ENCODE measurements around the gene TSPAN9.

TSPAN9 gene

DNA sequence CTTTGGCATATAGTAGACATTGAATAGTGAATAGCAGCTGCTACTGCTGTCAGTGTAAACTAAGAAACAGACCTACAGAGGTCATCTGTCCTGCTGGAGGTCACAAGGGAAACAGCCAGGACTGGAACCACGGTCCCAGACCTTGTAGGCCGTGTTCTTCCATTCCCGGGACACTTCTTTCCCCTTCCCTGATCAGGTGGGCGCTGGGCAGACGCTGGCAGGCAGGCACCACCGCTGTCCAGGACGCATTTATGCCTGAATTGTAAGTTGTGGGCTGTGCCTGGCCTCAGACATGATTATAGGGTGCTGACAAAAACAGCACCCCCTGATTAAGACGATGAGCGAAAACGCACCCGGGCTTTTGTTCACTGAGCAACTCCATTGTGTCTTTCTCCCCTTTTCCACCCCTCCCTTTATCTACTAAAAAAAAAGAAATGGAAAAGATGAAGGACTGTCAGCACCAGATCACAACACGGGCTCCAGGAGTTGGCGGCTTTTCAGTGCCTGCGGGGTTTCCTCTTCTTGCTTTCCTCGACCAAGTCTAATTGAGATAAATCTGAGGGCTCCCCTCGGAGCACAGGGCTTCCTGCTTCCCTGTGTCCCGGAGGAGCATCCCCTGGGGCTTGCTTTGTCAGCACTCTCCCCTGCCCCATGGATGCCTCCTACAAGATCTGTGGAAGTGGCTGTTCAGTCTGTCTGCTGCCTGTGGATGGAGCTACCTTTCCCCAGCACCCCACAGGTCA is 80.6 kb downstream of the TSPAN9 start:
- Histone ChIP-seq H3K4me1 (peaks cover 0 to 25% (median 18%) of the 10 kb centered on the region in 10 experiments; a peak in 15 of 20 replicates), H3K27me3 (no peaks in the 10 kb centered on the region; a peak in 1 of 22 replicates)

DNA sequence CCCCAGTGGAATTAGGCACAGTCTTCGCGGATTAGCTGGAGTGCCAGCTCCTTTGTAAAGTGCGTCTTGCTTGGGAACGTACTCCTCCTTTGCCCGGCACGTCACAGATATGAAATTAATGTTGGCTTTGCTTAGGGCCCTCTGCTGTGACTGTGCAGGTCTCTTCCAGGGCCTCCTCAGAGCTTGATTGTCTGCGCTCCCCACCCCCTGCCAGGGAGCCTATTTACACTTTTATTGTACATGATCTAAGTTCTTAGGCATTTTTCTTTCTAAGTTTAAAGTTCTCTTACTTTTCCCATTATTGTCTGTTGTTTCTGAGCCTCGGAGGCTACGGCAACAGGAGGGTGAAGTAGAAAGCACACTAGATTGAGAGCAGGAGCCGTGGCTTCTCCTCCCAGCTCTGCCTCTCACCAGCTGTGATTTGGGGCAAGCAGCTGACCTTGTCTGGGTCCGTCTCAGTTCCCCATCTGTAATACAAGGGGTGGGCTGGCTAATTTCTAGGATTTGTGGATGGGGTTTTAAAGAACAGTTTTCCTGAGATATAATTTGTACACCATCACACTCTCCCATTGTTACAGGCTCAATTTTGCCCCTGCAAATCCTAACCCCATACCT is 81.8 kb downstream of the TSPAN9 start:
- no peak overlapping the region for H3K4me2 ChIP-seq
- peaks cover 0 to 27% (median 17%) of the 10 kb centered on the region in 10 experiments; a peak in 14 of 20 replicates for H3K4me1 ChIP-seq
- H3K4me3 ChIP-seq: no peak overlapping the region
- H3K9ac ChIP-seq: no peak overlapping the region
- H3K36me3 ChIP-seq: 0 out of 22 replicates have a peak, but pooled peaks cover 0 to 14% (median 0%) of the 10 kb centered on the region in 11 experiments
- H3K27ac ChIP-seq: no peak overlapping the region
- peaks cover 11 to 23% (median 17%) of the 10 kb centered on the region in 11 experiments for H3K9me3 ChIP-seq (replicated peaks in 1 of 11)
- no peak for TF ChIP-seq Cebpa-rat (IDR thresholded peaks at IDR 0.05)
- H4K20me1 ChIP-seq: peaks cover 0 to 17% (median 0%) of the 10 kb centered on the region in 11 experiments; a peak in 1 of 22 replicates
- H3K27me3 ChIP-seq: no peaks in the 10 kb centered on the region

More for the DNA sequence above, 80.6 kb downstream of the TSPAN9 start:
- H3K4me2 ChIP-seq: peak overlapping the region in 1 of 11 experiments; percentile 26; a peak in 1 of 22 replicates
- H4K20me1 ChIP-seq: peaks cover 0 to 12% (median 0%) of the 10 kb centered on the region in 11 experiments; a peak in 1 of 22 replicates
- no peak overlapping the region for H3K9ac ChIP-seq
- no peak for TF ChIP-seq Cebpa-rat (IDR thresholded peaks at IDR 0.05)
- no peak overlapping the region for H3K27ac ChIP-seq
- H3K9me3 ChIP-seq (replicated peaks in 1 of 11): peaks cover 11 to 23% (median 17%) of the 10 kb centered on the region in 11 experiments
- H3K36me3 ChIP-seq: 0 out of 22 replicates have a peak, but pooled peaks cover 0 to 14% (median 0%) of the 10 kb centered on the region in 11 experiments
- no peak overlapping the region for H3K4me3 ChIP-seq

DNA sequence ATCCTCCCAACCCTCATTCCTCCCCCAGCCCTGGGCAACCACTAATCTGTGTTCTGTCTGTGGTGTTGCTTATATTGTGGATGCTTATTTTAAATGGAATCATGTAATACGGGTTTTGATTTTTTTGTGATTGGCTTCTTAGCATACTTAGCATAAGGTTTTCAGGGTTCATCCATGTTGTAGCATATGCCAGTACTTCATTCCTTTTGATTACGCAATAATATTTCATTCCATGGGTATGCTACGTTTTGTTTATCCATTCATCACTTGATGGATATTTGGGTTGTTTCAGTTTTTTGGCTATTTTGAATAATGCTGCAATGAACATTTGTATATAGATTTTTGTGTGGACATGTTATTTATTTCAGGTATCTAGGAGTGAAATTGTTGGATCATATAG is 82.9 kb downstream of the TSPAN9 start:
- H3K9me3 ChIP-seq (replicated peaks in 1 of 11): peaks cover 11 to 23% (median 17%) of the 10 kb centered on the region in 11 experiments
- peaks cover 0 to 34% (median 28%) of the 10 kb centered on the region in 10 experiments; a peak in 15 of 20 replicates for H3K4me1 ChIP-seq
- no peak overlapping the region for H3K9ac ChIP-seq
- no peak overlapping the region for H3K4me2 ChIP-seq
- H3K36me3 ChIP-seq: 0 out of 22 replicates have a peak, but pooled peaks cover 0 to 14% (median 0%) of the 10 kb centered on the region in 11 experiments
- H3K27ac ChIP-seq: no peak overlapping the region
- H3K27me3 ChIP-seq: no peaks in the 10 kb centered on the region
- peaks cover 0 to 15% (median 0%) of the 10 kb centered on the region in 11 experiments; a peak in 2 of 22 replicates for H4K20me1 ChIP-seq
- H3K4me3 ChIP-seq: no peak overlapping the region
- TF ChIP-seq Cebpa-rat (IDR thresholded peaks at IDR 0.05): peak in 8 of 11 experiments; percentile 42 to 94 (median 61); a peak in 10 of 22 replicates

DNA sequence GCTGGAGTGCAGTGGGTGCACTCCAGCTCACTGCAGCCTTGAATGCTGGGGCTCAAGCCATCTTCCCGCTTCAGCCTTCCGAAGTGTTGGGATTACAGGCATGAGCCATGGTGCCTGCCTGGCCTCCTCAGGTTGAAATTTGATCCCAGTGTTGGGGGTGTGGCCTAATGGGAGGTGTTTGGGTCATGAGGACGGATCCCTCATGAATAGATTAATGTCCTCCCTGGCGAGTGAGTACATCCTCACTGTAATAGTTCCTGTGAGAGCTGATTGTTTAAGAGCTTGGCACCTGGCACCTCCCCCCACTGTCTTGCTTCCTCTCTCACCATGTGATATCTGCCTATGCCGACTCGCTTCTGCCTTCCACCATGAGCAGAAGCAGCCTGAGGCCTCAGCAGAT is 84.7 kb downstream of the TSPAN9 start:
- Histone ChIP-seq H3K9ac (no peak overlapping the region), H3K36me3 (0 out of 22 replicates have a peak, but pooled peaks cover 0 to 14% (median 0%) of the 10 kb centered on the region in 11 experiments), H3K4me1 (peaks cover 0 to 28% (median 22%) of the 10 kb centered on the region in 10 experiments; a peak in 15 of 20 replicates), H3K27ac (no peak overlapping the region), H3K4me2 (no peak overlapping the region), H3K27me3 (no peaks in the 10 kb centered on the region), H4K20me1 (peaks cover 0 to 15% (median 0%) of the 10 kb centered on the region in 11 experiments; a peak in 2 of 22 replicates), H3K9me3 (replicated peaks in 1 of 11) (peaks cover 11 to 23% (median 17%) of the 10 kb centered on the region in 11 experiments), H3K4me3 (no peak overlapping the region)
- TF ChIP-seq Cebpa-rat (IDR thresholded peaks at IDR 0.05): no peak

DNA sequence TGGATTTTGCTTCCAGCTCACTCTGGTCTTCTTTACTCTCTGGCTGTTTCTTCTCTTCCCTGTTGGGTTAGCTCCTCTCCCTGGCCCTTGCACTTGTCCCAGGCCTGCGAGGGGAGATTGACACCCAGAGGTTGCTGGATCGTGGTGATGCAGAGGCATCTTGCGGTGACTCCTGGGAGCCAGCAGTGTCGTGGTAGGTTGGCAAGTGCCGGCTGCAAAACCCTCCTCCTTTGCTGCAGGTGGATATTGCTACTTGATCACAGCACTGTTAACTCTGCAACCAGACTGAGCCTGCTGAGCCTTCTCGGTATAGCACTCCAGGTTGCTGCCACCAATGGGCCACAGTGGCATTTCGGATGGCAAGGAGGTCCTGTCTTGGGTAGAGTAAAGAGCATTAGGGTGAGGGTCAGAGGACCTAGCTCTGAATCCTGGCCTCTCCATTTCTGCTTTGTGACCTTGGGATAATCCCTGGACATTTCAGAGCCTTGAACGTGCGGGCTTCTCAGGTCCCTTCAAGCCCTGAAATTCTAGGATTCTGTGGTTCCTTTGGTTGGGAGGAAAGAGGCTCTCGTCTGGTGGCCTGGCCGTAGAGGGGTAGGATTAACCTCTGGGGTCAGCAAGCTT is 87.4 kb downstream of the TSPAN9 start:
- Histone ChIP-seq H3K27ac (no peak overlapping the region), H3K4me1 (peaks cover 0 to 24% (median 20%) of the 10 kb centered on the region in 10 experiments; a peak in 15 of 20 replicates), H3K9ac (no peak overlapping the region), H4K20me1 (peaks cover 0 to 22% (median 0%) of the 10 kb centered on the region in 11 experiments; a peak in 3 of 22 replicates), H3K27me3 (no peaks in the 10 kb centered on the region), H3K4me2 (peak overlapping the region in 9 of 11 experiments; percentile 2 to 73 (median 54); a peak in 14 of 22 replicates), H3K4me3 (no peak overlapping the region), H3K9me3 (replicated peaks in 1 of 11) (peaks cover 11 to 23% (median 17%) of the 10 kb centered on the region in 11 experiments), H3K36me3 (0 out of 22 replicates have a peak, but pooled peaks cover 0 to 14% (median 0%) of the 10 kb centered on the region in 11 experiments)
- no peak for TF ChIP-seq Cebpa-rat (IDR thresholded peaks at IDR 0.05)

DNA sequence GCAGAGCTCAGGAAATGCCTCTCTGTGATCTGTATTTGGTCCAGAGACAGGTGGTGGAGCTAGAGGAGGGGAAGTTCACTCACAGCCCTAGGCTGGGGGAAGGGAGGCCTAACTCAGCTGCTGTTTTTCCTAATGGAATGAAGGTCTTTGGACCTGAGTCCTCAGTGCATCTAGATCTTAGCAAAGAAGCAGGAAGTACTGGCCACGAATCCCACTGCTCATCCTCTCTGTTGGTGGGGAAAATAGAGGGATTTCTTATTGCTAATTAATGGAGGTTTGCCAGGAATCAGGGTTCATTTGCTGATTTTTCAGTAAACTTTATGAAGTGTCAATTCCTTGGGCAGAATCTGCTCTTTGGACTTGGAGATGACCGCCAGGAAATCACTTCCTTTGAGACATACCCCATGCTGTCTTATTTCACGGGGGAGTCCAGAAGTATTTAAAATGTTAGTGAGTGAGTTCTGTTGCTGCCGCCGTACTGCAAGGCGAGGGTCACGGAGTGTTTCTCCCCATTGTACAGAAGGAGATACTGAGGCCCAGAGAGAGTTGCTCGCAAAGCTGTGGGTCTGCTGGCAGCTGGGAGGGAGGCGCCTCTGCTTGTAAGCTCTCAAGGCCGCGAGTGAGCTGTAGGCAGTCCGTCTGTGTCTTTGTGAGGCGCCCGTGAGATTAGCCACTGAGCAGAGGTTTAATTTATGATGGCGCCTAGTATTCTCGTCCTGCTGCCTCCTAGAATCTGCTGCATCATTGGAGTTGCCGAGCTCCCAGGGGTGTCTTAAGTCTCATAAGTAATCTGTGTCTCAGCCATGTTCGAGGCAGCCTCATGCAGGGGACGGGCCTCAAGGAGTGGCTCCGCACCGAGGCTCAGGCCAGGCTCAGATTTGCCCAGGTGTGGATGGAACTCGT is 88.2 kb downstream of the TSPAN9 start:
- H3K9me3 ChIP-seq (replicated peaks in 1 of 11): peaks cover 11 to 20% (median 17%) of the 10 kb centered on the region in 11 experiments
- peaks cover 0 to 24% (median 0%) of the 10 kb centered on the region in 11 experiments; a peak in 3 of 22 replicates for H4K20me1 ChIP-seq
- H3K4me1 ChIP-seq: peaks cover 0 to 24% (median 20%) of the 10 kb centered on the region in 10 experiments; a peak in 15 of 20 replicates
- TF ChIP-seq Cebpa-rat (IDR thresholded peaks at IDR 0.05): no peak
- no peak overlapping the region for H3K4me3 ChIP-seq
- no peak overlapping the region for H3K27ac ChIP-seq
- H3K36me3 ChIP-seq: 0 out of 22 replicates have a peak, but pooled peaks cover 0 to 14% (median 0%) of the 10 kb centered on the region in 11 experiments
- H3K9ac ChIP-seq: no peak overlapping the region
- H3K27me3 ChIP-seq: no peaks in the 10 kb centered on the region
- peak overlapping the region in 8 of 11 experiments; percentile 21 to 73 (median 55); a peak in 13 of 22 replicates for H3K4me2 ChIP-seq

DNA sequence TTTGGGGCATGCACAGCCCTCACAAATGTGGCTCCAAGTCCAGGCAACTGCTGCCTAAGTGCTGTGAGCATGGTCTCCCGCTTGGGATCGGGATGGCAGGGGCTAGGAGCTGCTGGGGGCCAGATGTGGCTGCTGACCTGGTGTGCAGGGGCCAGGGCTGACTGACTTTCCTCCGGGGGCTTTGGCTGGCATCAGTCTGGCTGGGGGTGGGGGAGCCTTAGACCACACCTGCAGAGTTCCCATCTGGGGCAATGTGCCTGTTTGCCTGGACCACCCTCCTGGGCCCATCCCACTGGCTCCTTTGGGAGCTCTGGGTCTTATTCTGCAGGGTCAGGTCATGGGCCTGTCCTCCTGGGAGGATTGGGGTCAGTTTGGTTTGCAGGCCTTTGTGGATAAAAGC is 90.5 kb downstream of the TSPAN9 start:
- peaks cover 0 to 24% (median 20%) of the 10 kb centered on the region in 10 experiments; a peak in 15 of 20 replicates for H3K4me1 ChIP-seq
- no peak for TF ChIP-seq Cebpa-rat (IDR thresholded peaks at IDR 0.05)
- H3K4me3 ChIP-seq: no peak overlapping the region
- H3K36me3 ChIP-seq: no peaks in the 10 kb centered on the region
- H3K27me3 ChIP-seq: no peaks in the 10 kb centered on the region
- no peak overlapping the region for H3K4me2 ChIP-seq
- no peak overlapping the region for H3K27ac ChIP-seq
- H3K9me3 ChIP-seq (replicated peaks in 1 of 11): no peaks in the 10 kb centered on the region
- H3K9ac ChIP-seq: no peak overlapping the region
- H4K20me1 ChIP-seq: peaks cover 0 to 26% (median 0%) of the 10 kb centered on the region in 11 experiments; a peak in 4 of 22 replicates
